GM21515 (cell line): ENCODE results near the gene UIMC1.

Source experiments
- ATAC-seq: cut with Tn5 transposase; IDR thresholded peaks from one replicate; pipeline ENCODE4 v1.9.1; 2021; ENCODE audit not compliant: unreplicated experiment

UIMC1 gene

GRCh38 chr5:176906126-176906525 is 100.5 kb downstream of the UIMC1 start:
- no peak for ATAC-seq

DNA sequence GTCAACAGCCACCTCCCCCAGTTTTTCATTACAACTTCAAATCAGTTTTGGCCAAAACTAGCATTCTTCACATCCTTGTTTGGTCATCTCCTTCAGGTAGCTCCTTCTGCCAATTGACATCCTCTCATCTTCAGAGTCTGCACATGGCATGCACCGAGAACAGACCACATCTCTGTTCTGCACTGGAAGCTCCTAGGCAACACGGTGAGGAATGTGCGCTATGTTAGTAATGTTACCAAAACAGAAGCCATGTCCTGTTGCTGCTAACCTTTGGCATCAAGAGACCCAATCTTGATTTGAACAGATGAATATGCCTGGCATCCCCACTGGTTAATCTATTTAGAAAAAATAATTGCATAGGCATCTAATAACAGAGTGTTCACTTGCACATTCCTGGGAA is 102.3 kb downstream of the UIMC1 start:
- no peak for ATAC-seq

DNA sequence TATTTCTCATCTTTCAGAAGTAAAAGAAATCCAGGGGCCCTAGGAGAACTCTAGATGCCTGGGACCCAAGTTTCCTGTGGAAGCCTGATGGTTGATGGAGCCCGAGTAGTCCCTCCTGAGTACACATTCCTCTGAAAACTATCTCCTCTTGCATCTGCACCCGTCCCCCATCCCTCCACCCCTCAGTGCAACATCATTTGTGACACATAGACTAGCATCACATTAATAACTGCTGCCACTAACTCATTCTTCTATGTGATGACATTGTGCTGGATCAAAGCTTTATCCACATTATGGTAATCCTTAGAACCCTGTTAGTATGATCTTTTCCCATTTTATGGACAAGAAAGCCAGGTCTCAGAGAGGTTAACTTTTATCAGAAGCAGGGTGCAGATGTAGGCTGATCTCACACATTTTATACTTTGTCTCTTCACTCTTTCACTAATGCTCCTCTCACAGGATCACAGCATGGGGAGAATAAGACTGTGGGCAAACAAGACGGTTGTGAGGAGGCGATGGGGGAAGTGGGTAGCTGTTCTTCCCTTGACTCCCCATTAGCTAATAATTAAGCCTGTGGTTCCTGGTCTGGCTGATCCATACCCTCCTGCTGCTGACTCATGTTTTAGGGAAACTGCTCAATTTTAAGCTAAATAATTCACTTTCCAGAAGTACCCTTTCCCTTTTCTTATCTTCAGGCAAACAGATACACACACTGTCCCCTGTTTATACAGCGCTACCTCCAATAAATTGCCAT is 103.5 kb downstream of the UIMC1 start:
- no peak for ATAC-seq

DNA sequence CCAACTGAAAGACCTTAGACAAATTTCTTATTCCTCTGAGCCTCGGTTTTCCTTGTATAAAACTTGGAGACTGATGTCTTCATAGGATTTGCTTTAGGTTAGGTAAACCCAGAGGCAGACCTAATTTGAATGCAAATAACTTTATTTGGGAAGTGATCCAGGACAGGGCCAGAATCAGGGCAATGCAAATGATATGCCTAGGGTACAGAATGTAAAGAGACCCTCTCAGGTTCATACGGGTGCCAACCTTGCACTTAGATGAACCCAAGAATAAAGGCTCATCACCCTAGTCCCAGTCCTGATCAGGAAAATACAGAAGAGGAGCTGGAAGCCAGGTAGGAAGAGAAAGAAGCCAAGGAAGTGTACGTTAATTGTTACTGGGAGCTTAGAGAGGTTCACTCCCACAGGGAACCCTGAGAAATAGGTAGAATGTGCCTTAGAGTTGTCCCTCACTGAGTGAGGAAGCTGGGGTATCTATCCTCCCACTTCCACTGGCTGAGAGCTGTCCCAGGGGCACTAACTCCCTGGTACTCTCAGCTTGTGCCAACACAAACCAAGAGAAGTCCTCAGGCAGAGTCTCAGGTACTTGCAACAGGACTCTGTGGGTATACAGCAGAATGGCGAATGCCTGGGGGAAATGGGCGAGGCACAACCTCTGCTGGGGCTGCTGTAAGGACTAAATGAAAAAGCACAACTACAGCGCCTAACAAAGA is 104.3 kb downstream of the UIMC1 start:
- no peak for ATAC-seq

GRCh38 chr5:176901260-176902101 is 105.1 kb downstream of the UIMC1 start:
- ATAC-seq, result no peak

DNA sequence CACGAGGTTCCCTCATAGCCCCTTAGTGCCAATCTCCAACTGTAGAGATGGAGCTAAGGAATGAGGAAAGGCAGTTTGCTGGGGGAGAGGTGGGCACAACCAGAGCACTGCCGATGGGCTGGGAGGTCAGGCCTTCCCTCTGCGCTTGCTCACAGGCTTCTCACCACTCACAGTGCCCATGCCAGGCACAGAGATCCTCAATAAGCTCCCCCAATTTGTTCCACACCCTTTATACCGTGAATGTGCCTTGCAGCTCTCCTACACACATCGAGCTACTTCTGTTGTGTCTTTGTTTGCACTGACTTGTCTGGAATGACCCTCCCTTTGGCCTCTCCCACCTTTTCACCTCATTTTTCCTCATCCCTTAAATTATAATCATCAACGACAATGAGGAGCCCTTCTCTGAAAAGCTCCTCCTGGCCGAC is 105.8 kb downstream of the UIMC1 start:
- no peak for ATAC-seq

DNA sequence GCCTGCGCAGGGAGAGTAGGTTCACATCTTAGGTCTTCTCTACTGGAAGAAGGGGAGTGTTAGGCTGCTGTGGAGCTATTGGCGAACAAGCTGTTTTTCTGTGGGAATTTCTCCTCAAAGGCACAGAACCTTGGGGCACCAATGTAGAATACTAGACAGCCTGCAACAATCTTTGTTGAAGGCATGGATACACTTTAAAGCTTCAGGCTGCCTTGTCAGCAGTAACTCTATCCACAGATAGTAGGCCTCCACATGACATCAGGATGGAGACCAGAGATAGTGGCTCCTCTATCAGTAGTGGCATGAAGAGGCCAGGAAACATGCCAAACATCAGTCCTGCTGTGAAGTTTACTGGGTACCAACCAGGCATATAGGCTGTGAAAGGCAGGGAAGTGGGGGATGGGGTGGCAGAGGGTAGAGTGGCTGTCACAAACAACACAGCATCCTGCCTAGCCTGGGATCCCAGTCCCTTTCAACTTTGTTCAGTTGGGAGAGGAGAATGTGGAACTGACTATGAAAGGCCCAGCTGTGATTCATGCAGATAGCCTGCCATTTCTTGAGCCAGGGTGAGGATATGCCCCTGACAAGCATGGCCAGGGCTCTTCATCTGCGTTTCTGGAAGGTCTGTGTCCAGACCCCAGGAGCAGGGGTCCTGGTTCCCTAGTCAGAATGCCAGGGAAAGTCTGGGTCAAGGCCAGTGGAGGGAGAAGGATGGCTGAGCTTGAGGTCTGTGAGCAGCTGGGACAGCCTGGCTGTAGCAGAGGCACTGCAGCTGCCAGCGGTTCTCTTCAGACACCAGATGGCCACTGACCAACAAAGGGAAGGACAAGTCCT is 106.4 kb downstream of the UIMC1 start:
- ATAC-seq, result no peak

DNA sequence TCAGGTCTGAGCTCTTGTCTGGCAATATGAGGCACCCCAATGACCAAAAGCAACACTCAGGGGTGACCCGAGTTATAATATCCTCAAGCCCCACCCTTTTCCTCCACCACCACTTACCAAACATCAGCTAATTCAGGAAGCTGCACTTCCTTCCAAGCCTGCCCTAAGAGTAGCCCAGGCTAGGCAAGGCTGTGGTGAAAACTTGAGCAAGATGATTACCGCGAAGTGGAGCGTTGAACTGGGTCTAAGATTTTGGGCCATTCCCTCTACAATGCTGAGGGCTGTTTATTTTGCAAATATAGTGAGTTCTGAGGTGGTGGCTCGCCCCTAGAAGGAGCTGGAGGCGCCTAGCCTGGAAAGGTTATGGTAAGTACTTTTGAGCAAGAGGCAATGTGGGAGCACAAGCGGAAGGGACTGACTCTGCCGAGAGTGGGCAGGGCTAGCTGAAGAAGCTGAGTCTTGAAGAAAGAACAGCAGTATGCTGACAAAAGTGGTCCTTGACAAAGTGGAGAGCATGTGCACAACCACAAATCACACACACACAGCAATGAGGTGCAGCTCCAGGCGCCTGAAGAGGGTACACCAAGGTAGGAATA is 107.2 kb downstream of the UIMC1 start, which contains the start of gene HK3:
HK3 (minus strand) TSS at position 51 of the 596 bp plus-strand sequence. CDS start 3,187 bp downstream, outside the sequence.
- ATAC-seq, result no peak

- ATAC-seq, result no peak
Measured at GRCh38 chr5:176897263-176897662, 109.3 kb downstream of the UIMC1 start.

- no peak for ATAC-seq
Measured at GRCh38 chr5:176895831-176896230, 110.7 kb downstream of the UIMC1 start.

DNA sequence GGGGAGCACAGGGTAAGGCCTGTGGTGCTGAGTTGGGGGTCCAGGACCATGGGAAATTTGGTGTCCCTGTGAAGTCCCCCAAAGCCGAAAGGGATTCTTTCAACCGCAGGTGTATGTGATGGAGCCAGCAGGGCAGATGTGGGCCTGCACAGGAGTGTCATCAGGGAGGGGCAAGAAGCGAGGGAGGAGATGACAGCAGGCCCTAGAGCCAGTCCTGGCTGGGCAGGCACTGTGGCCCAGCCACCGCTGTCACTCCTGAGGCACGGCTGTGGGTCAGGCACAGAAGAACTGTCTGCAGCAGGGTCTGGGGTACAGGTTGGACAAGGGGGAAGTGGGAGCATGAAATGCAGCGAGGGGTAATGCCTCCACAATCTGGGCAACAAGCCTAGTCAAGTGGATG is 112.3 kb downstream of the UIMC1 start:
- ATAC-seq, result no peak

GRCh38 chr5:176892663-176893062 is 113.9 kb downstream of the UIMC1 start:
- no peak for ATAC-seq

DNA sequence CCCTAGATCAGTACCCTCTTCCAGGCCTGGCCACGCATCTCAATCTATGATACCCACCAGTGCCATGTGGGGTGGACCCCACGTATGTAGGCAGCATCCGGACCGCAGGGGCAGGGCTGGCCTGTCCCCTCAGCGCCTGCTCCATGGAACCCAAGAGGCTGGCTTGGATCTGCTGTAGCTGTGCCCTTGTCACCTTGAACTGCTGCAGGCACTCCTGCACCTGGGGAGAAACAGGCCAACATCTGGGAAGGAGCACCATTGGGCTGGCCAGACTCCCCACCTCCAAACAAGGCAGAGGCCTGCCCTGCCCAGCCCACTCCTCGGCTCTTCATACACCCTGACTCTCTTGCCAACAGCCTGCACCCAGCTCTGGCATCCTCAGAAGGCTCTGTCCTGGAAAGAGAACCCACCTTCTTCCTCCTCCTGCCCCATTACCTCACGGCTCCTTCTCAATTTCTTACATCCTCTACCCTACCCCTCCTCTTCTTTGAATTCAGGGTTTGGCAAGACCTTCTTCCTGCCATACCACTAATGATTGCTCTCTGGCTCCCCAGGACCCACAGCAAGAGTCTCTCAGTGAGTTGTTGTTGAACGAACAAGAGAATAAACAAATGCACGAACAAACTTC is 115.1 kb downstream of the UIMC1 start:
- no peak for ATAC-seq

GRCh38 chr5:176890455-176891330 is 115.9 kb downstream of the UIMC1 start:
- ATAC-seq, result no peak

DNA sequence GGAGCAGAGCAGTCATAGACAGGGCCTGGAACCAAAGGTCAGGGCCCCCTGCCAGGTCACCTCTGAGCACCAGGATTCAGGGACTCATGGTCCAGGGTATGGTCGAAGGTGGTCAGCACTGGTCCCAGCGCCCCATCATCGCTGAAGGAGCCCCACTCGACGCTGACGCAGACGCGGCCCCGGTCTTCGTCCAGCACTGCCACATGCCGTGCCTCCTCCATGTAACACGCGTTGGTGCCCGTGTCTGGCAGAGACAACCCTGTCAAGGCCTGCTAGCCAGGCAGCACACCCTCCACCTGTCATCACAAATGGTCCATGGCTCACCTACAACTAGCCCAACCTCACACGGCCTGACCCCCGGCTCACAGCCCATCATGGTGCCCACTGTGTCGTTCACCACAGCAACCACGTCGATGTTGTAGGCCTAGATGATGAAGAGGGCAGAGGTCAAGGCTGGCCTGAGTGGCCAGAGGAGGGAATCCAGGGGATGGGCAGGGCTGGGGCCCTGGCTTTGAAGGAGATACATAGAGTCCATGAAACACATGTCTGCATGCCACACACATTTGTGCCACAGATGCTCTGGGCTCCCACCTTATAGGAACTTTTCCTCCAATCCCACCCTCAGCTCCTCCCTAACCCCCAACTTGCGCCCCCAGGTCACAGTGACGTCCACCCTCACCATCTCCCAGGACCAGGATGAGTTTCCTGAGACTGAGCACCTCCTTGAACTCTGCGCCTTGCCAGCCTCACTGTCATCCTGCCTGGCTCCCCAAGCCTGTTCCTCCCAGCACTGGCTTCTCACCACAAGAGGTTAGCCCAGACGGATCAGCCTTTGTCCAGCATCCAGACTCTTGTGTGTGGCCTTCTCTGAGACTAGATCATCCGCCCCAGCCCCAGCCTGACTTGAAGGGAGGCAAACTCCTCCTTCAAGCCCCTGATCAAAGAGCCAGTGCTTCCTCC is 117.0 kb downstream of the UIMC1 start:
- no peak for ATAC-seq

- ATAC-seq, result no peak
Measured at GRCh38 chr5:176888865-176889165, 117.8 kb downstream of the UIMC1 start.

- no peak for ATAC-seq
Measured at GRCh38 chr5:176888016-176888864, 118.3 kb downstream of the UIMC1 start.
